Spleen (tissue), 11 donors: ENCODE data around the gene MFSD12. TPM values are rescaled to one million over a fixed set of nuclear protein-coding genes. Genes with fewer than 3 reads are reported as not detected.

Experiments used
- DNase-seq: peaks from one replicate; pipeline ENCODE4 v3.0.0-alpha.2; 2020
- H3K27ac ChIP-seq, 8 donors: fragments of 200-600 bp; sonication (generic) in 7 of 8; 1 replicate in 4 of 8; 2 replicates in 4 of 8; pipeline versions ENCODE4 v1.5.0 to v1.8.0; 2016 to 2021; ENCODE audit warnings: inconsistent platforms in 4 of 8, mild to moderate bottlenecking in 4 of 8, moderate library complexity in 1 of 8
- H3K27me3 ChIP-seq, 7 donors: fragments of 200-600 bp; sonication (generic) in 6 of 7; replicated peaks in 1 of 7; 1 replicate in 4 of 7; 2 replicates in 3 of 7; pipeline versions ENCODE4 v1.5.0 to v1.8.0; 2016 to 2021; ENCODE audit warnings: inconsistent platforms in 3 of 7, mild to moderate bottlenecking in 1 of 7
- H3K36me3 ChIP-seq, 6 donors: fragments of 200-600 bp; sonication (generic) in 5 of 6; 1 replicate in 4 of 6; 2 replicates in 2 of 6; pipeline versions ENCODE4 v1.5.0 to v1.8.0; 2016 to 2021; ENCODE audit warnings: inconsistent platforms in 2 of 6
- H3K4me1 ChIP-seq, 6 donors: fragments of 200-600 bp; sonication (generic) in 5 of 6; 1 replicate in 3 of 6; 2 replicates in 3 of 6; pipeline versions ENCODE4 v1.5.0 to v1.8.0; 2016 to 2021; ENCODE audit warnings: inconsistent platforms in 3 of 6
- H3K4me3 ChIP-seq, 8 donors: fragments of 200-600 bp; sonication (generic) in 7 of 8; 1 replicate in 4 of 8; 2 replicates in 4 of 8; pipeline versions ENCODE4 v1.5.0 to v1.8.0; 2016 to 2021; ENCODE audit warnings: inconsistent platforms in 4 of 8, mild to moderate bottlenecking in 4 of 8, moderate library complexity in 2 of 8
- H3K9me3 ChIP-seq, 8 donors: fragments of 200-600 bp; sonication (generic) in 7 of 8; 1 replicate in 4 of 8; 2 replicates in 4 of 8; pipeline versions ENCODE4 v1.5.0 to v1.8.0; 2016 to 2021; ENCODE audit warnings: inconsistent platforms in 4 of 8
- CTCF ChIP-seq, 11 experiments: fragments of 200-600 bp in 7 of 11; fragments of 450-650 bp in 4 of 11; sonication (generic) in 4 of 11; IDR thresholded peaks in 8 of 11; conservative IDR thresholded peaks in 3 of 11; 1 replicate in 7 of 11; 2 replicates in 4 of 11; pipeline versions ENCODE4 v1.4.0 to v1.8.0; 2016 to 2021; ENCODE audit warnings: antibody characterized with exemption in 11 of 11, inconsistent platforms in 4 of 11, mild to moderate bottlenecking in 1 of 11
- POLR2A ChIP-seq, 3 donors: fragments of 450-650 bp; IDR thresholded peaks; one replicate each; pipeline ENCODE4 v1.5.1; 2017; ENCODE audit warnings: antibody characterized with exemption in 3 of 3, mild to moderate bottlenecking in 1 of 3
- POLR2AphosphoS5 ChIP-seq, 3 donors: sonication (generic); formaldehyde crosslinking; IDR thresholded peaks; one replicate each; pipeline ENCODE4 v1.5.1; 2017; ENCODE audit warnings: antibody characterized with exemption in 3 of 3
- WGBS, 5 donors: extraction: QIAGEN DNeasy Blood & Tissue Kit in 3 of 5; methylation state at CpG; one replicate each; pipeline versions ENCODE4 v1.1.5 to v1.1.7; 2013 to 2018; 5-methylcytosine and 5-hydroxymethylcytosine counted together
- intact Hi-C: fragments of 100-400 bp; cut with DNase I; formaldehyde crosslinking; loops from one replicate; pipeline ENCODE4 v1.15.0; 2023; ENCODE audit warnings: low total_unique reads
- polyA plus RNA-seq, 3 donors: library from polyadenylated mRNA; stranded (reverse); fragments of 200-250 nt; gene quantifications; one replicate each; pipeline ENCODE4 v1.2.1, GENCODE V29; 2013
- total RNA-seq, 7 donors: library from RNA; depleted of rRNA in 3 of 7; stranded (reverse); fragments of >200 nt in 3 of 7; fragmentation: NEBNext Ultra II Directional in 4 of 7; extraction: Animal tissue kit (Norgen Biotek cat#: 25700) in 4 of 7; gene quantifications; one replicate each; pipeline versions ENCODE4 v1.1.0 to v1.2.1, GENCODE V29; 2016 to 2021
- donor health status: healthy with polysubstance abuse.
- donor health status: DM: no; HTN: no; CAD: no; lungs with moderate emphysema.
- donor health status: DM: no; HTN: no; CAD: no.
- donor health status: Bipolar disorder and iron deficiency.
- donor health status: healthy.
- donor health status: DM: no; HTN: no; CAD: no.
- donor health status: DM: yes; HTN: yes; CAD: no.

The MFSD12 gene
- total and polyA plus RNA-seq, 10 donors: 31.0 to 131 (median 85.1) TPM

GRCh38 chr19:3534375-3535234 is 22.8 kb downstream of the MFSD12 start:
- H3K27ac ChIP-seq: no peak overlapping the region
- intact Hi-C loops: no loop called here
- H3K4me3 ChIP-seq: no peak overlapping the region
- WGBS, 5 donors: 92 to 97% (median 94%) methylated on average over 30 to 38 of the region's 38 CpGs
- DNase-seq: no peak
- peaks cover 0 to 25% (median 12%) of the 10 kb centered on the region in 6 donors for H3K4me1 ChIP-seq
- H3K27me3 ChIP-seq: no peaks in the 10 kb centered on the region
- TF ChIP-seq POLR2AphosphoS5 (IDR thresholded peaks at IDR 0.05) (peak in 1 of 3 donors; percentile 7), POLR2A (IDR thresholded peaks at IDR 0.05) (no peak), CTCF (IDR thresholded peaks at IDR 0.05 in 8 of 11, conservative IDR thresholded peaks at IDR 0.05 in 3 of 11) (no peak)
- H3K36me3 ChIP-seq: peaks cover 0 to 93% (median 67%) of the 10 kb centered on the region in 6 donors
- H3K9me3 ChIP-seq: peaks cover 0 to 3% (median 0%) of the 10 kb centered on the region in 8 donors

GRCh38 chr19:3533563-3534216 is 23.7 kb downstream of the MFSD12 start:
- peaks cover 0 to 25% (median 12%) of the 10 kb centered on the region in 6 donors for H3K4me1 ChIP-seq
- H3K36me3 ChIP-seq: peaks cover 0 to 84% (median 67%) of the 10 kb centered on the region in 6 donors
- no peak overlapping the region for H3K4me3 ChIP-seq
- no peak for DNase-seq
- H3K9me3 ChIP-seq: no peaks in the 10 kb centered on the region
- H3K27me3 ChIP-seq: no peaks in the 10 kb centered on the region
- 79 to 94% (median 83%) methylated on average over 10 to 12 of the region's 12 CpGs for WGBS, 5 donors
- intact Hi-C loops: no loop called here
- no peak overlapping the region for H3K27ac ChIP-seq
- TF ChIP-seq POLR2AphosphoS5 (IDR thresholded peaks at IDR 0.05) (no peak), CTCF (IDR thresholded peaks at IDR 0.05 in 8 of 11, conservative IDR thresholded peaks at IDR 0.05 in 3 of 11) (no peak), POLR2A (IDR thresholded peaks at IDR 0.05) (no peak)

GRCh38 chr19:3533033-3533432 is 24.4 kb downstream of the MFSD12 start:
- Histone ChIP-seq H3K27ac (no peak overlapping the region), H3K27me3 (no peaks in the 10 kb centered on the region), H3K4me3 (no peak overlapping the region), H3K36me3 (peaks cover 0 to 82% (median 67%) of the 10 kb centered on the region in 6 donors), H3K4me1 (peaks cover 0 to 25% (median 12%) of the 10 kb centered on the region in 6 donors), H3K9me3 (no peaks in the 10 kb centered on the region)
- DNase-seq: no peak
- WGBS, 5 donors: 89 to 100% (median 97%) methylated on average over 3 to 17 of the region's 17 CpGs
- TF ChIP-seq POLR2AphosphoS5 (IDR thresholded peaks at IDR 0.05) (peak in 1 of 3 donors; percentile 32), CTCF (IDR thresholded peaks at IDR 0.05 in 8 of 11, conservative IDR thresholded peaks at IDR 0.05 in 3 of 11) (no peak), POLR2A (IDR thresholded peaks at IDR 0.05) (no peak)
- intact Hi-C loops: no loop called here
